ENCODE data around the gene NBEAL1.
"Not testable (repeated sequence)": the region's sequence is repeated elsewhere in the genome, so short reads cannot be mapped to it uniquely, and the experiment has no call there.

Gene NBEAL1

DNA sequence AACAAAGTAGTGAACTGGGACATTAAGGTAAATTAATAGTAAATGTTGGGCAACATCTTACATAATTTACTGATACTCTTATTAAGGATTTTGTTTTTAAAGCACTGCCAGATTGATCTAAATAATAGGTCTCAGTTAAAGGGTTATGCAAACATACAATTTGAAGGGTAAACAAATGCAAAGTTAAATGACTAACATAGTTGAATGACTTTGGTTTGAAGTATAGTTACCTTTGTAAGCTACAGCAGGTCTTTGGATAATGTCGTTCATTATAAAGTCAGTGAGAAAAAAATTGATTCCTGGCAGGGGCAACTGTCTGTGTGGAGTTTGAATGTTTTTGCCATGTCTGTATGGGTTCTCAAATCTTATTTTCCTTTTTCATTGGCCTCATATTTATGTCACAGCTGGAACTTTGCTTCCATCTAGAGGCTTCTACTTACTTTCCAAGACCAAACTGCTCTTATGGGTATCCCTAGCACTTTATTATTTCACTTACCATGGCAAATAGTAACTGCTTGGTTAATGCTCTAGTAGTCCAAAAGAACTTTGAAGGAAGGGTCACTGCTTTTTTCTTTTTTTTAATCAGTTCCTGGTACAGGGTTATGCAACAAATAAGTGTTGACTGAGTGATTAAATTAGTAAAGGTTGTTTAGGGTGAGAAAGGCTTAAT is 107.8 kb downstream of the NBEAL1 start:
- no peak for DNase-seq

DNA sequence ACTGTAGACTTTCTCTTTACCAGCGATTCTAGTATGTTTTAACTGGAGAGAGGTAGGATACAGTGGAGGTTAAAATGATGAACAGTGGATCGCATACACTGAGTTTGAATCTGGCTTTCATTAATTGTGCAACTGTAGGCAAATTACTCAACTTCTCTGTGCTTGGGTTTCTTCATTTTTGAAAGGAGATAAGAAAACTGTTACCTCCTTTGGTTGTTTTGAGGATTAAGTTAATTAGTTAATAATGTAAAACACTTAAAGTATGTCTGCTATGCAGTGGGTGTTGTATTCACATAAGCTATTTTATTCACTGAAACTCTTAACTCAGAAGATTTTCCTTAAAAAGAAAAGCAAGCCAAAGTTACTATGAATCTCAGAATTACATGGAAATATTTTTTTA is 112.3 kb downstream of the NBEAL1 start:
- no peak for DNase-seq

GRCh38 chr2:203135105-203135504 is 120.4 kb downstream of the NBEAL1 start:
- no peak for DNase-seq

GRCh38 chr2:203143391-203143790 is 128.7 kb downstream of the NBEAL1 start:
- no peak for DNase-seq

GRCh38 chr2:203149194-203149593 is 134.5 kb downstream of the NBEAL1 start:
- no peak for DNase-seq

DNA sequence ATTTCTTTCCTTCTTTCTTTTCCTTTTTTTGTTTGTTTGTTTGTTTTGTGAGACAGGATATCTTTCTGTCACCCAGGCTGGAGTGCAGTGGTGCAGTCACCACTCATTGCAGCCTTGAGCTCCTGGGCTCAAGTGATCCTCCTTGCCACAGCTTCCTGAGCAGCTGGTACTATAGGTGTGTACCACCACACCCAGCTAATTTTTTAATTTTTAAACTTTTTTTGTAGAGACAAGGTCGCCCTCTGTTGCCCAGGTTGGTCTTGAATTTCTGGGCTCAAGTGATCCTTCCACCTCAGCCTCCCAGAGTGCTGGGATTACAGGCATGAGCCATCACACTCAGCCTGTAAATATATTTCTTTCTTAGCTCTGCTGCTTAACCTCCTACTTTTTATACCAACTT is 140.7 kb downstream of the NBEAL1 start:
- DNase-seq, result no peak

DNA sequence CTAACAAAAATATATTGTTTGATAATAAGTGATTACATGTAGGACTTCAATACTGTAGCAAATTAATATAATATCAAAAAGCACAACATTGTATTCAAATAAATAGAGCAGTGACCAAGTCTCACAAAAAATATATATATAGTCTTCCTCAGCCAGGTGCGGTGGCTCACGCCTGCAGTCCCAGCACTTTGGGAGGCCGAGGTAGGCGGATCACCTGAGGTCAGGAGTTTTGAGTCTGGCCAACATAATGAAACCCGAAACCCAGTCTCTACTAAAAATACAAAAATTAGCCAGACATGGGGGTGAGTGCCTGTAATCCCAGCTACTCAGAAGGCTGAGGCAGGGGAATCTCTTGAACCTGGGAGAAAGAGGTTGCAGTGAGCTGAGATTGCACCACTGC is 148.0 kb downstream of the NBEAL1 start:
- not testable (repeated sequence) for DNase-seq

- no peak for DNase-seq
These were observed 149.7 kb downstream of the NBEAL1 start for GRCh38 chr2:203164311-203164935.

- DNase-seq, result no peak
These were observed 153.1 kb downstream of the NBEAL1 start for GRCh38 chr2:203167751-203168150.

DNA sequence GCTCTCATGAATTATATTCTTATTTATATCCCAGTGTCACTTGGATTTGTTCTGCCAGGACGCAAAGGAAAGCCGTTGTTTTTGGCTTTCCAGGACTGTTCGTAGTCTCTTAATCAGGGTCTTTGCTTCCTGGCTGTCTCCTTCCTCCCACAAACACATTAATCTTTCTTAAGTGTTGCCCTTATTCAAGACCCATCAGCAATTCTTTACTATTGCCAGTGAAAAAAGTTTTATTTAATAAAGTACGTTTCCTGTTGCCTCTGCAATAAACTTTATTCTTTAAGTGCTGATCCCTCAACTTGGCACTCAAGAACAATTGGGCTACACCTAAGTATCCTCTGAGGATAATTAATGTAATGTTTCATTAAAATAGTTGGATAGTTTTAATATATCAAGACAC is 155.8 kb downstream of the NBEAL1 start:
- DNase-seq, result no peak

- no peak for DNase-seq
These were observed 160.7 kb downstream of the NBEAL1 start for GRCh38 chr2:203175371-203175770.

- DNase-seq, result no peak
These were observed 162.7 kb downstream of the NBEAL1 start for GRCh38 chr2:203177361-203177760.

DNA sequence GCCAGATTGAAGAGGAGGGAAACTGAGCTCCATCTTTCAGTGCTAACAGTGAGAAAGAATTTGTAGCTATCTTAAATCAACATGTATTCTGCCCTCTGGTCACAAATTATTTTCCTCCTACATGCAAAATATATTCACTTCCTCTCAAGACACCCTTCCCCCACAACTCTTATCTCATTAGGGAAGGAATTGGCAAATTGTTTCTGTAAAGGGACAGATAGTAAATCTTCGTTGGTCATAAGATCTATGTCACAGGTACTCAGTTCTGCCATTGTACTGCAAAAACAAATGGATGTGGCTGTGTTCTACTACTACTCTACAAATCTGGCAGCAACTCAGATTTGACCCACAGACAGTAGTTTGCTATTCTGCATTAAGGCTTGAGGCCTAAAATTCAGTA is 171.2 kb downstream of the NBEAL1 start:
- DNase-seq, result no peak

- DNase-seq, result not testable (repeated sequence)
These were observed 175.9 kb downstream of the NBEAL1 start for GRCh38 chr2:203190547-203190946.

GRCh38 chr2:203191026-203191425 is 176.4 kb downstream of the NBEAL1 start:
- not testable (repeated sequence) for DNase-seq

DNA sequence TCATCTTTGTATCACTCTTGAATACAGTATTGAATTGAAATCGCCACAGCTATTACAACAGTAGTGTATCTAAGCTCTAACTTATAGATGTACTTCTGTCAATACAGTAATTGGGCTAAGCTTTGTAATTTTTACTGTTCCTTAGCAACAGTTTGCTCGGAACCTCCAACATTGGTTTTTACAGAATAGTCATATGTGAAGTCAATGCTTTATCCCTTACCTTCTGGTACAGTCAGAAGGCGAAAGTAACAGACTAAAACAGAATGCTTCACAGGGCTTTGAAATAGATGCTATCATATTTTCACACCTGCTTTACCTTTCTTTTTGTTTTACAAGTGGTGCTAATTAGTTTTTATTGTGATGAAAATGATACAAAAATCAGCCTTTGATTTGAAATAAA is 177.3 kb downstream of the NBEAL1 start:
- DNase-seq, result no peak

- no peak for DNase-seq
These were observed 180.8 kb downstream of the NBEAL1 start for GRCh38 chr2:203195331-203196036.

DNA sequence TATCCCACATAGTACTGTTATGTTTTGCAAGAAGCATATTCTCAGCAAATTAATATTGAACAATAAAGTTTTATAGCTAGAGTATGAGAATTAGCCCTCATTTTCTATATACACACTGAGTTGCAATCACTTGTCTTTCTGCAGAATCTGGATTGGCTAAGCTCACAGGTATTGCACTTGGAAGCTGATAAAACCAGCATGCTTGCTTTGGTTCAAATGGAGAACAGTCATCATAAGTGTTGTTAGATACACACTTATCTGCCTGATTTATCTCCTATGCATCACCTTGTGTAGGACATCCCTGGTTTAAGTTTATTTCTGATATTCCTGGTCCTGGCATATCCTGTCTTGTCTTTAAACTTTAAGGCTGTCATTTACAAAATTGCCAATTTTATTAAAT is 186.2 kb downstream of the NBEAL1 start:
- DNase-seq, result no peak

DNA sequence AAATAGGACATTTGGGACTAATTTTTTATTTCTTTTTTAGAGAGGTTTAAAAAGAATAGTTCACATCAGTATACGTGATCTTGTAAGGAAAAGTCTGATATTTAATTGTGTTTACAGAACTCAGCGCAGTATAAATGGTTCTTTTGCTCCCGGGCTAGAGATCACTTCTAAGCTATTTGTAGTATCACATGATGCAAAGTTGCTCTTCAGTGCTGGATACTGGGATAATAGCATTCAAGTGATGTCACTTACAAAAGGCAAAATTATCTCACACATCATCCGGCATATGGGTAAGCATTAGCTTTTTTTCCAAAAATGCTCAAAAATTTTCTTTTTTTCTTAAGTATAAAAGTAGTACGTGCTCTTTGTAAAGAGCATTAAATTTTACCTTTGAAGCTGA is 186.8 kb downstream of the NBEAL1 start:
- no peak for DNase-seq

GRCh38 chr2:203209538-203209937 is 194.9 kb downstream of the NBEAL1 start:
- no peak for DNase-seq

DNA sequence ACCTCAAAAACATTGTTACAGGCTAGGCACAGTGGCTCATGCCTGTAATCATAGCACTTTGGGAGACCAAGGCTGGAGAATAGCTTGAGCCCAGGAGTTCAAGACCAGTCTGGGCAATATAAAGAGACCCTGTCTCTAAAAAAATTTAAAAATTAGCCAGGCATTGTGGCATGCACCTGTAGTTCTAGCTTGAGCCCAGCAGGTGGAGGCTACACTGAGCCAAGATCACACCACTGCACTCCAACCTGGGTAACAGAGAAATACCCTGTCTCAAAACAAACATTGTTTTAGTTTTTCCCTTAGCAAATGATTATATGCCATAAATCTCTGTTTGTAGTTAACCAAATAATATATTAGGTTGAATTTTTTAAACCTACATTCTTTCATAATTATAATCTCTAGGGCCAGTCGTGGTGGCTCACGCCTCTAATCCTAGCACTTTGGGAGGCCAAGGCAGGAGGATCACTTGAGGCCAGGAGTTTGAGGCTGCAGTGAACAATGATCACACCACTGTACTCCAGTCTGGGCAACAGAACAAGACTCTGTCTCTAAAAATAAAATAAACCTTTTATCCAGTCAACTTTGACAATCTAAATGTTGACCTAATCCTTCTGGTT is 210.9 kb downstream of the NBEAL1 start:
- no peak for DNase-seq

GRCh38 chr2:203229674-203230073 is 215.0 kb downstream of the NBEAL1 start:
- DNase-seq, result not testable (repeated sequence)

- DNase-seq, result no peak
These were observed 222.9 kb downstream of the NBEAL1 start for GRCh38 chr2:203237346-203238238.
